HG03432 (cell line): ENCODE measurements around the gene HK1.
"Not testable (repeated sequence)": the region's sequence is repeated elsewhere in the genome, so short reads cannot be mapped to it uniquely, and the experiment has no call there.

ENCODE experiments used
- ATAC-seq: cut with Tn5 transposase; IDR thresholded peaks from one replicate; pipeline ENCODE4 v1.9.1; 2021; ENCODE audit warnings: mild to moderate bottlenecking, moderate library complexity; ENCODE audit not compliant: unreplicated experiment

The HK1 gene

GRCh38 chr10:69325637-69326523, 47.6 kb downstream of the HK1 start:
- ATAC-seq, result not testable (repeated sequence)

- no peak for ATAC-seq
Observed at GRCh38 chr10:69326692-69327091, 48.4 kb downstream of the HK1 start.

GRCh38 chr10:69327463-69328379, 49.4 kb downstream of the HK1 start:
- ATAC-seq, result peak; percentile 85

- peak; percentile 21 for ATAC-seq
Observed at GRCh38 chr10:69328380-69328735, 50.1 kb downstream of the HK1 start.

- not testable (repeated sequence) for ATAC-seq
Observed at GRCh38 chr10:69328888-69329287, 50.6 kb downstream of the HK1 start.

GRCh38 chr10:69329721-69330178, 51.5 kb downstream of the HK1 start:
- ATAC-seq, result no peak

GRCh38 chr10:69331161-69331560, 52.9 kb downstream of the HK1 start:
- ATAC-seq, result no peak

- no peak for ATAC-seq
Observed at GRCh38 chr10:69332278-69333010, 54.1 kb downstream of the HK1 start.

GRCh38 chr10:69333205-69333604, 54.9 kb downstream of the HK1 start:
- no peak for ATAC-seq

GRCh38 chr10:69333865-69334301, 55.6 kb downstream of the HK1 start:
- not testable (repeated sequence) for ATAC-seq

- no peak for ATAC-seq
Observed at GRCh38 chr10:69334302-69335062, 56.2 kb downstream of the HK1 start.

- no peak for ATAC-seq
Observed at GRCh38 chr10:69335063-69335587, 56.8 kb downstream of the HK1 start.

- ATAC-seq, result no peak
Observed at GRCh38 chr10:69335613-69336012, 57.3 kb downstream of the HK1 start.

- ATAC-seq, result no peak
Observed at GRCh38 chr10:69336952-69337295, 58.6 kb downstream of the HK1 start.

GRCh38 chr10:69337296-69338132, 59.2 kb downstream of the HK1 start:
- ATAC-seq, result no peak

GRCh38 chr10:69338133-69338456, 59.8 kb downstream of the HK1 start:
- no peak for ATAC-seq

- no peak for ATAC-seq
Observed at GRCh38 chr10:69338547-69339450, 60.5 kb downstream of the HK1 start.

GRCh38 chr10:69340695-69341094, 62.4 kb downstream of the HK1 start:
- no peak for ATAC-seq
